HepG2 (cell line): ENCODE data around the gene TAMM41.

ENCODE experiments used
- POLR2A ChIP-seq, 2 experiments: IDR thresholded peaks; 2 replicates each; pipeline ENCODE4 v1.6.1; 2011; ENCODE audit warnings: low read depth in 2 of 2, low read length in 2 of 2, mild to moderate bottlenecking in 1 of 2, moderate library complexity in 1 of 2; ENCODE audit not compliant: insufficient read depth in 1 of 2
- TBP ChIP-seq: sonication (generic); formaldehyde crosslinking; IDR thresholded peaks from 2 replicates; pipeline ENCODE4 v1.5.0; 2020; ENCODE audit warnings: missing genetic modification reagents

- TF ChIP-seq TBP (CRISPR knock-in tag) (no peak), POLR2A (IDR thresholded peaks at IDR 0.05; ENCODE audit: insufficient read depth in 1 of 2, low read depth in 2 of 2, low read length in 2 of 2) (0 out of 4 replicates have a peak, but pooled peaks of 1 of the 2 experiments have one; percentile 44)
Measured at GRCh38 chr3:11770477-11771391, 76.0 kb downstream of the TAMM41 start.
